NCI-H1092 (cell line): ENCODE results near the gene CLDN16.

Source experiments
- DNase-seq: peaks from one replicate; lab custom pipeline; 2025; lab: John Stamatoyannopoulos, UW

CLDN16 gene

DNA sequence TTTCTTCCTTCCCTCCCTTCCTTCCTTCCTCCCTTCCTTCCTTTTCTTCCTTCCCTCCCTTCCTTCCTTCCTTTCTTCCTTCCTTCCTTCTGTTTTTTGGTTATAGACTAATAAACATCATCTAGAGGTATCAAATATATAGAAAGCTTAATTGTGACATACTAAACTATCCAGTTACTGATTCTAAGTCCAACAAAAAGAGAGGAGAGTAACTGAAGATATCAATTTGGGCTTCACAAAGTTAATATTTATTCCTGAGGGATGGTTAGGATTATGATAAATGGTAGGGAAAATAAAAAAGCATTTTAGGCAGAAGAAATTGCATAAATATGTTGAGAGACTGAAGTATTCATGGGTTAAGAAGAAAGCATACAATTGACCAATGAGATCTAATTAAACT lies 7.8 kb upstream of the CLDN16 start:
- DNase-seq = no peak

DNA sequence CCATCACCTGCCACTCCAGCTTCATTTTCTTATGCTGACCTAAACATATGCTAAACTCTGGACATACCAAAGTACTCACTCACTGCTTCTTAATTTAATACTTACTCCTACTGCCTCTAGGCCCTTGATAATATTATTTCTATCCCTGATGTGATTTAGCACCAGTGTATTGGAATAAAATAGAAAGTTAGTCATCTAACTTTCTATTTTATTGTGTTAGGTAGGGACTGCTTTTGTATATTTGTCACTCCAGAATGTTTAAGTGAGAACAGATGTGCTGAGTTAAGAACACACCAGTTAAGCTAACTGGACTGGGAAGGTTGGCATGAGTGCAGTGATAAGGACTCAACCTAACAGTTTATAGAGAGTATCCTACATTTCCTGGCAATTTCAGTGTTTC lies 6.5 kb upstream of the CLDN16 start:
- DNase-seq = no peak

DNA sequence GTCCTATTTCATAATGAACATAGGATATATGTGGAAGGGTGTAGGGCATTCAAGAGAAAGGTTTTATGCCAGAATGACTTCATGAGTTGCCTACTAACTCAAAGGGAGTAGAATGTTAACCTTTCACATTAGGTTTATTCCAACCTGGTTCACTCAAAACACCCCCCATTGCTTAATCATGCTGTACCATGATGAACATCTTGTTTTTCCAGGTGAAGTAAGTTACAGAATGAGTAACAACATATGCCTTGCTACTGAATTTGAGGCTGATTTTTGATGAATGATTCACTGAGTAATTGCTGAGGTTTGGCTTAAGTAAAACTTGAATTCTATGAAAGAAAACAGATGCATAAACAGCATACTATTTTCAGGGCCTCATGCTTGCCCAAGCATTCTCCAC lies 5.9 kb upstream of the CLDN16 start:
- DNase-seq = no peak

DNA sequence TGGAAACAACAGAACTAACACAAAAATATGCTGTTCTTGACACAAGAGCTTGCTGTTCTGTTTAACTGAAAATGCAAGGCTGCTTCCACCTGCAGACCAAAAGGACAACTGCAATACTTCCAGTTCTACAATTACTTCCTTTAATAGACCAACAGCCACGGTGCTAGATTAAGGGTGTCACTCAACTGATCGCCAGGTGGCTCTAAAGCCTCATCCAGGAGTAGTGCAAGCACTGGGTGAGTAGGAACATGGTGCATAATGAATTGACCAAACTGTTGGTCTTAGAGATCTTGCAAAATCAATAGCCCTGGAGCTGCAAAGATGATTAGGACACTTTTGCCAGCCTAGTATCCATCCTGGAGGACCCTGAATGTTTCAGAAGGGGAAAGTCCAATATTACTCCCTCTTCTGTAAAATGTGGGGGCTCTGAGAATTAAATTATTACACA lies 3.6 kb upstream of the CLDN16 start:
- DNase-seq = no peak

- DNase-seq = no peak
Measured at GRCh38 chr3:190385731-190386688, 2.0 kb upstream of the CLDN16 start.

- no peak for DNase-seq
Measured at GRCh38 chr3:190388703-190389102, 740 bp downstream of the CLDN16 start.

- no peak for DNase-seq
Measured at GRCh38 chr3:190396001-190396400, 8.0 kb downstream of the CLDN16 start.

DNA sequence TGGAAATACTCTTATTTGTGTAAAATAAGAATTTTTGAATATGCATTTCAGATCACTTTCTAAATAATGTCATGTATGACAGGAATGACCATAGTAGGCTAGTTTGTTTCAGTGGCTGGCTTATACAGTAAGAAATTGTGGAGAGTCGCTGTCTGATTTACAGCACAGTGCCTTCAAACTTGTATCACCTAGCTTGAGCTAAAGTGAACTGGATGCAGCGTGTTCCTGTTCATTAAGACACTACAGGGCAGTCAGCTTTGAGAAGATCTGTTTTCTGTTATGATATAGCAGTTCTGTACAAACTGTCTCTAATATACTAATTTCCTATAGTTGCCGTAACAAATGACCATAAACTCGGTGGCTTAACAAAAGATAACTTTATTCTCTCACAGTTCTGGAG lies 9.9 kb downstream of the CLDN16 start:
- no peak for DNase-seq

DNA sequence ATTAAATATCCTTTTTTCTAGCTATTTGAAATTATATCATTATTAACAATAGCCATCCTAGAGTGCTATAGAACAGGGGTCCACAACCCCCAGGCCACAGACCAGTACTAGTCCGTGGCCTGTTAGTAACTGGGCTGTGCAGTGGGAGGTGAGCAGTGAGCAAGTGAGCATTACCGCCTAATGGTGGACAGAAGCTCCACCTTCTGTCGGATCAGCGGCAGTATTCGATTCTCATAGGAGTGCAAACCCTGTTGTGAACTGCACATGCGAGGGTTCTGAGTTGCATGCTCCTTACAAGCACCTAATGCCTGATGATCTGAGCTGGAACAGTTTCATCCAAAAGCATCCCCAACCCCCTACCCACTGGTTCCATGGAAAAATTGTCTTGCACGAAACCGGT lies 11.7 kb downstream of the CLDN16 start:
- DNase-seq = no peak

- no peak for DNase-seq
Measured at GRCh38 chr3:190401963-190402362, 14.0 kb downstream of the CLDN16 start.

DNA sequence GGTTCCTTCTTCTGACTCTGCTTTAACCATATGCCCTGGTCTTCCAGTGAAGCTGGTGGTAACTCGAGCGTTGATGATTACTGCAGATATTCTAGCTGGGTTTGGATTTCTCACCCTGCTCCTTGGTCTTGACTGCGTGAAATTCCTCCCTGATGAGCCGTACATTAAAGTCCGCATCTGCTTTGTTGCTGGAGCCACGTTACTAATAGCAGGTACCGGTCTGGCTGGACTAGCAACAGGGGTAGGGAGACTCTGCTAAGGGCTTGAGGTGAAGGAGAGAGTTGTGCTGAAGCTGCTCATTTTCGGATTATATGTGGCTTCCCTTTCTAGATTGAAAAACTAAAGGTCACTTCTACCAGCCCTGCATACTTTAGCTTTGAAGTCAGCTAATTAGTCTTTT lies 16.8 kb downstream of the CLDN16 start:
- DNase-seq = no peak

DNA sequence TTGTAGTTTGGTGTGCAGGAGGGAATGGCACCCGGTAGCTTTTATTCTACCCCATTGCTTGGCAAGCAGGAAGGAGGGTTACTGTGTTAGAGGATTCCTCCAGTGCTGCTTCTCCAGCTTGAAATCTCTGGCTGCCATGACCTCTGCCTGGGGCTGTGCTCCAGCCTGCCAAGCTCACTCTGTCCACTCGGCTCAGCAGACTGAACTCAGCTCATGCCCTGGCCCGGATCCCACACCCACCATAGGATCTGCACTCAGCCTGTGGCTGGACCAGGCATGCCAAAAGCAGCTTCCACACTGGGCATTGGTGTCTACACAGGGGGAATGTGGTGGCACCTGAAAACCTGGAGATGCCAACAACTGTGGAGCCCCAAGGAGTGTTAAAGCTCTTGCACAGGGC lies 26.3 kb downstream of the CLDN16 start:
- no peak for DNase-seq

- DNase-seq = no peak
Measured at GRCh38 chr3:190424108-190424477, 36.1 kb downstream of the CLDN16 start.

DNA sequence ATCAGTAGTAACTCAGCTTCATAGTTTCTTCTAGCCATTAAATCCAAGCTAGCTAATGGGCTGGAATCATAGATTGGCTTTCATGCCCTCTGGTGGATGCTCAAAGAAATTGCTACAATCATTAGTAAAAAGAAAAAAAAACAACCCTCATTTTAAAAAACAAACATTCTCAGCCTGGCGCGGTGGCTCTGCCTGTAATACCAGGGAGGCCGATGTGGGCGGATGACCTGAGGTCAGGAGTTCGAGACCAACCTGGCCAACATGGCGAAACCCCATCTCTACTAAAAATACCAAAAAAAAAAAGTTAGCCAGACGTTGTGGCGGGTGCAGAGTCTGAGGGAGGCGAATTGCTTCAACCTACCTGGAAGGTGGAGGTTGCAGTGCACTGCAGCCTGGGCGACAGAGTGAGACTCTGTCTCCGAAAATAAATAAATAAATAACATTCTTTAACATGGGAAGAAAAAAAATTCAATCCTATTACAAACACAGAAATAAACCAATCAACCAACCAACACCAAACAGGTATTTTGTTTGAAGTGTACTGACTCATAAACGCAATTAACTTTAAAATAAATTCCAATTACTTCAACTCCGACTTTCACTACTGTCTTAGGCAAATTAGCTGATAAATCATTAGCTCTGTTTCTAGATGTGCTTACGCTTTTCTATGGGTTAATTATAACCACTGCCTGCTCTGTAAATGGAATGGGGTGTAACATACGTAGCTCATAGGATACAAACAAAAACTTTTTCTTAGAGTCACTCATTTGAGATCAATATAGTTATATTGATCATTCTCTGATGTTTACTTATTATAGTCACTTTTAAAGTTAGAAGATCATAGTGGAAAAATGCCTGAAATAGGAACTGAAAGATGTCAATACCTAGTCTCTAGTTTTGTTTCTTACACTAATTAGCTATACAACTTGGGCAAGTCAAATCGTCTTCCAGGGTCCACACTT lies 36.8 kb downstream of the CLDN16 start:
- peak; percentile 6 for DNase-seq

DNA sequence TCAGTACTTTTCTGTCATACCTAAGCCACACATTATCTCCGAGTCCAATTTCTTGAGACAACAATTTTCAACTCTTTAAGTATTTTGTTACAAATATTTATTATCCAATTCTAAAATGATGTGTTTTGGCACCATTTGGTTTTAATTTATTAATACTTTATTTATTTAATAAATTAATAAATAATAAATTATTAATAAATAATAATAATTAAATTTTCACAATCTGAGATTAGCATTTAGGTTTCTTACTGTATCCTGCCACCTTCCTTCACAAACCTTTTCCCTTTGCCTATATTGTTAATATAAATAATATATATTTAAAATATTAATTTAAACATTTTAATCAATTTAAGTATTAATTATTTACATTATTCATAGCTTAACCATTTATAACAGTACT lies 37.9 kb downstream of the CLDN16 start:
- DNase-seq = no peak

DNA sequence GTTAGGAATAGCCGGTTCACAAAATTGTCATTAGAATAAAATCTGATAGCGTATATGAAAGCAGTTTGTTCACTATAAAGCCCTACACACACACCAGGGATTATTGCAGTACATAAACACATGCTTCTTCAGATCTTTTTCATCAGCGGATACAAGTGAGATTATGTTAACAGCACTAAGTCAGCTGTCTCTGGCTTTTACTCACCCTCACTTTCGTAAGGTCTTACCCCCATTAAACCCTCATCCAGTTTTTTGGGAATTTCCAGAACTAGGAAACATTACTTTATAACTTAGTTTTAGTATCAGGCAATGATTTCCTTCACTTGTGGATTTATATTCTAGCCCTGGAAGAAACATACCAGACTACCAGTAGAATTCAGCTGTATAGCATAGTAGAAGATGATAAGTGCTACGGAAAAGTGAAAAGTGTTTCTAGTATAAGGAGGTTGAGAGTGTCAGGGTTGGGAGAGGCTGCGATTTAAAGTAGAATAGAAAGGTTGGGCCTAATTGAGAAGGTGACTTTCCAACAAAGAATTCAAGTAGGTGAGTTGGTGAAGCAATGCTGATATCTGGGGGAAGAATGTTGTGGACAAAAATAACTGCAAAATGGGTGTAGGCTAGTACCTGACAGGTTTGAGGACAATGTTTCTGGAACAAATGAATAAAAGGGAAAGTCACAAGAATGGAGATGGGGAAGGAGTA lies 39.0 kb downstream of the CLDN16 start:
- DNase-seq = no peak

GRCh38 chr3:190429681-190430080 lies 41.7 kb downstream of the CLDN16 start:
- no peak for DNase-seq

GRCh38 chr3:190430906-190431305 lies 42.9 kb downstream of the CLDN16 start:
- no peak for DNase-seq

DNA sequence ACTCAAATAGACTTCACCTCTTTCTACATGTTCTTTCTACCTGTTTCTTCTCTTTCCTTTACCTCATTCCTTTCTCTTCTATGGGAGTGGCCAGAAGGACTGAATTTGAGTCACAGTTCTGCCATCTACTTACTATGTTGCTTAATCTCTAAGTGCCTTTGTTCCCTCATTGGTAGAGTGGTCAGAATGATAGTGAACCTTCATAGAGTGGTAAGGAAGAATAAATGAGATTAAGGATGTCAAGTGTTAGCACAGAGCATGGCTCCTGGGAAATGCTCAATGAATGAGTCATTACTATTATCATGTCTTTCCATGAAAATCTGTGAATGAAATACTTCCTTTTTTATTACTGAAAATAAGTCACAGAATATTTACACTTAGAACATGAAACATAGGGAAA lies 44.3 kb downstream of the CLDN16 start:
- DNase-seq = no peak

- DNase-seq = no peak
Measured at GRCh38 chr3:190433626-190434025, 45.7 kb downstream of the CLDN16 start.

DNA sequence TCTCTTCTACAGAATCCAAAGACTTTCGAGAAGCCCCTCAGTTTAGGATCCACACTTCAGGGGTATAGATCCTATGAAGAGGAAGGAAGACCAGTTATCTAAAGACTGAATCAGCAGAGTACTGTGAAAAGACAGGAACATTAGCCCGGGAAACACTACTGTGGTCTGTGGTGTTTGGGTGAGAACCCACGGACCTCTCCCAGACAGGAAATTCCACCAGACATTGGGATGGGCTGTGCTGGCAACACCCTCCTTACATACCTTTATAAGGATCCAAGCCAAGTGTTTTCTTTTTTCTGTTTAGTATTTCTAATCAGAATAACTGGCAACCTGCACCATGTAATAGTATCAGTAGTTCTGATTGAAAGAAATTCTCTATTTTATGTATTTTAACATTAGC lies 47.7 kb downstream of the CLDN16 start:
- no peak for DNase-seq

- DNase-seq = no peak
Measured at GRCh38 chr3:190436331-190436730, 48.4 kb downstream of the CLDN16 start.
